GM18511 (cell line): Measurements from ENCODE around the gene ETS1.

Experiments used
- ATAC-seq: cut with Tn5 transposase; IDR thresholded peaks from one replicate; pipeline ENCODE4 v1.9.1; 2021; ENCODE audit warnings: mild to moderate bottlenecking, moderate library complexity; ENCODE audit not compliant: unreplicated experiment

The ETS1 gene

DNA sequence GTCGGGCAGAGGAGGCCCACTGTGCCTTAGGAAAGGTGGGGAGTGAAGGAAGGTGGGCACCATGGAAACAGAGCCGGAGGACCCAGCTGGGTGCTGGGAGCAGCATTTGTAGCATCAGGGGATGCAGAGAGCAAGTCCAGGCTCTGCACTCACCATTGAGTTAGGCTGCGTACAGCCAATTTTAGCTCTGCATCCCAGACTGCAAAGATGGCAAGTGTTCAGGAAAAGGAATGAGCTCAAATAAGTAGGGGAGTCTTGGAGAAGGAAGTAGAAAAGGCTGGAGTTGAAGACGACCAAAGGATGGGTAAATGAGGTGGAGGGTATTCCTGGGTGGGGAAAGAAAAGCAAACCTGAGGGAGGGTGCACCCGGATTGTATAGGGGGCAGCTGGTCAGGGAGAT, 31.6 kb upstream of the ETS1 start:
- ATAC-seq: no peak

DNA sequence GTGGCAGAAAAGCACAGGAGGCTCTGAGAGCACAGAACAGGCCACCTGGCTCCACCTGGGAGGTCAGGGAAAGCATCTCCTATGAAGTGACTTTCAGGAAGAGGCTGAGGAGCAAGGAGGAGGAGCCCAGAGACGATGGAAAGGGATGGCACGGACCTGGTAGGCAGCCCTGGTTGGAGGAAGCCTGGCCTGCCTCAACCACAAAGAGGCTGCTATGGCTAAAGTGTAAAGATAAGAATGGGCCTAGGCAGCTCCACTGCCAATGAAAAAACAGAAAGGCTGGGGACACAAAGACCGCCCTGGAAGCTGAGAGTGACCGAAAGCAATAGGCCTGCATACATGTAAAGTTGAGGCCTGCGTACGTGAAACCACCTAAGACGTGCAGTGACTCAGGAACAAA, 31.2 kb upstream of the ETS1 start:
- ATAC-seq: no peak

DNA sequence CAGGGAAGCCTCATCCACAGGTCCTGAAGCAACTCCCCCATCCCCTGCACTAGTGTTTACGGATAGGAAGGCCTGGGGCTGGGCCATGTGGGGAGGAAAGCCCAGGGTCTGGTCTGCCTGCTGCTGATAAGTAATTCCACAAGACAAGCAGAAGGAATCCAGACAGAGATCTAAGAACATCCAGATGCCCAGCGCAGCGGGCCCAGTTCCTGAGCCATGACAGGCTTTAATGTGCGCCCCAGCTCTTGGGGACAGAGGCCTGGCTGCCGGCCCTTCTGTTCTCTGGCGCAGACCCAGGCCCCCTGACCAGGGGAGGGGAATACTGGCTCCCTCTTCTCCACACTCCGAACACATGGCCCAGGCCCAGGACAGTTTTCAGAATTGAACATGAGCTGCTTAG, 28.8 kb upstream of the ETS1 start:
- no peak for ATAC-seq

DNA sequence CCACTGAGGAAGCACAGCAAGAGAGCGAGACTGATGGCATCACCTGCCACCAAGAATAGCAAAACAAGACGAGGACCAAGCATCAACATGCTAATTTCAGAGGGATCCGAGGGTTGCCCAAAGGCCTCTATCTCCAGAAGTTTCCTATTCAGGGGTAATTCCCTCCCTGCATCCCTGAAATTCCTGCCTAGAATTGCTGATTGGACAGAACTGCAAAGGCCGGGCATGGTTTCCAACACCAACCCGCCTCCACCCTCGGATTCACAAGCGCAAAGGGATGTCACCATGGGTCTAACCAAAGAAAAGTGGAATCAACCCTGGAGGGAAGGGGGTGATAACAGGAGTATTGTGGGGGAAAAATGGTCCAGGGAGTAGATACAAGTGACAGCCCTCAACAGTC, 28.3 kb upstream of the ETS1 start:
- ATAC-seq: no peak

DNA sequence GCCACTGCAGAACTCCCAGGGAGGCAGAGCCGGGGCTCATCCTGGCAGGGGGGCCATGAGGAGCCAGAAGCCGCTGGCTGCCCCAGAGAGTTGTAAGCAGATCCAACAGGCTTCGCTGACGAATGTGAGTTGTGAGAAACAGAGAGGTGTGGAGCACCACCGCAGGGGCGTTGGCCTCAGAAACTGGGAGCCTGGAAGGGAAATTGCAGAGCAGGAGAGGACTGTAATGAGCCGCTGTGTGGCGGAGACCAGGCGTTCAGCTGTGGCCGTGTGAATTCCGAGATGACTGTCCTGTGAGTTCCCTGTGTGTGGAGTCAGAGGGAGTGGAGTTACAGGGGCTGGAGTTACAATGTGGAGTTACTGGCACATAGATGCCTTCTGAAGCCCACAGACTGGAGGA, 27.7 kb upstream of the ETS1 start:
- no peak for ATAC-seq

DNA sequence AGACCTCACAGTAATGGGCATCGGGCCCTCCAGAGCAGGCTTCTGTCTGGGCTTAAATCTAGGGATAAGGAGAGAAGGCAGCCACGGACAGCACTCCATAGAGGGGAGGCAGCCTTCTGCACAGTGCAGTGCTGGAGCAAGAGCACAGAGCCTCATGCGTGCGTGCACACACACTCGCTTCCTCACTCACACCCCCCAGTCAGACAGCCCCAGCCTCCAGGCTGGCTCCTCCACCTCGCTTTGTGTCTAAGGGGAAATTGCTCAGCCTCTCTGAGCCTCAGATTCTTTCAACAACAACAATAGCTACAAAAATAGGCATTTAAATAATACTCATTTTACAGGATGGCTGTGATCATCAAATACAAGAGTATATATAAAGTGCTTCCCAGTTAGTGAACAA, 26.7 kb upstream of the ETS1 start:
- ATAC-seq: no peak

DNA sequence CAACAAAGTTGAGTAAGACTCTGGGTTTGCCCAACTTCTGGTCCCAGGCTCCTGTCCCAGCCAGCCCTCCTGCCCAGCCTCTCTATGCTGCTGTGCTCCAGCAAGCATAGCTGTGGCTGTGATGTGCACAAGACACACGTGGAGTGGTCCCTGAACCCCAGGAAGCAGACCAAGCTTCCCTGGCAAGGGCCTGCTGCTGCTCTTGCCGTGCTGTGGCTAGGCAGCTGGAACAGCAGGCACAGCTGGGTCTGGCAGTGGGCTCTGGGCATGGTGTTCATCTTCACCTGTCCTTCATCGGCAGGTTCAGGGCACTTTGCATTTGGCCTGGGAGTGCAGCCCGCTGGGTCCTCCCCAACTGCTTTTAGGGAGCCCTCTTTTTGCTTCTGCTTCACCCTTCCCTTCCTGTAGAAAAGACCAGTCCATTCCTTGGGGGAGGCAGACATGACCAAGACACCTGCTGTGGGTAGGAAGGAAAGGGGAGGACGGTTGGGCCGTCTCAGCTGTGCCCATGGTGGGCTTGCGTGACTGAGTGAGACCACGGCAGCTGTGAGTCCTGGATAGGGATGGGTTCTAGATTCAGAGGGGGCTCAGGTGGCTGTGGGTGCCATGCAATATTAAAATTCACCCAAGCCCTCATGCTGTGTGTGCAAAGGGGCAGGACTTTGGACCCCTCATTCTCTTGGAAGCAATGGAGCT, 26.1 kb upstream of the ETS1 start:
- no peak for ATAC-seq

DNA sequence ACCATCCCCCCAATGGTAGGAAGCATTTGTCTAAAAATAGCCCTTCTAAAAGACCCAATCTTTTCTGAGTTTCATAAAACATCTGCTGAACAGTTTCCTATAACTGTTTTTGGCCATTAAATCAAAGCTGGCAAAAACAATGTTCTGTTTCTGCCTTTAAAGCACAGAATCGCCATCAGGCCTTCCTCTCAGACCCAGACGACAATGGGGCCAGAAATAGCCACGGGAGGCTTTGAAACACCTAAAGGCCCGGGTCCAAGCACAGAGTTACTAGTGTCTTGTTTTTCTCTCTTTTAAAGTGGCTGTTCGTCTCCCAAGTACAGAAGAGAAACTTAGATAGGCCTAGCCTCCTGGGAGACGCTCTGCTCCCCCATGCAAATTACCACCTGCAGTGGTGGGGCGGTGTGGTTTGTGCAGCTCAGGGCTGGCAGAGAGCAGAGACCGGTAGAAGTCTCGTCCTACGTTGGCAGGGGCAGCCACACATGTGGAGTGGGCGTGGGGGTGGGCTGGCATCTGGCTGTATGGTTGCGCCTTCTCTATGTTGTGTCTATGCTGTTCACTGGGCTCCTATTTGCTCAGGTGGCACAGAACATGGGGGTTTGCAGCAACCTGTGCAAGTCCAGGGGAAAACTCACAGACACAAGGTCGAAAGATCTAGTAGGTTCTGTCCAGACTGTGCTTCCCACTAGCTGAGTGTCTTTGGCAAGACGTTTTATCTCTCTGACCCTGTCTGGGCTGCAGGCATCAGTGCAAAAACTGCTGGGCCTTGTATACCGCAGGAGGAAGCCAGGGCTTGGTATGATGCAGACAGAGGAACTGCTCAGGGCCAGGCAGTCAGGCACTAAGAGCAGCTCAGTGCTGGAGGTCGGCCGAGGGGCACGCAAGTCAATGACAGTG, 23.6 kb upstream of the ETS1 start:
- ATAC-seq: peak; percentile 98

DNA sequence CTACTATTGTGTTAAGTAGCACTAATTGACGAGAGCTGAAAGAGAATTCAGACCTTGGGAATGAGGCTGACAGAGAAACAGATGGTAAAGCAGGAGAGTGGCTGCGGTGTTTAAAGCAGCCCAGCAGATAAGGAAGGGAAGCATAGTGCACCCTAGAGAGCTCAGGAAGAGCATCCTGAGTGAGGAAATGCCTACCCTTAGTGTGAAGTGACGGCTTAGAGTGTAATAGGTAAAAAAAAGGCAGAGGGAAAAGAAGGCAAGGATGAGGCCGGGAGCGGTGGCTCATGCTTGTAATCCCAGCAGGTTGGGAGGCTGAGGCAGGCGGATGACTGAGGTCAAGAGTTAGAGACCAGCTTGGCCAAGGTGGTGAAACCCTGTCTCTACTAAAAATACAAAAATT, 22.4 kb upstream of the ETS1 start:
- ATAC-seq: no peak

DNA sequence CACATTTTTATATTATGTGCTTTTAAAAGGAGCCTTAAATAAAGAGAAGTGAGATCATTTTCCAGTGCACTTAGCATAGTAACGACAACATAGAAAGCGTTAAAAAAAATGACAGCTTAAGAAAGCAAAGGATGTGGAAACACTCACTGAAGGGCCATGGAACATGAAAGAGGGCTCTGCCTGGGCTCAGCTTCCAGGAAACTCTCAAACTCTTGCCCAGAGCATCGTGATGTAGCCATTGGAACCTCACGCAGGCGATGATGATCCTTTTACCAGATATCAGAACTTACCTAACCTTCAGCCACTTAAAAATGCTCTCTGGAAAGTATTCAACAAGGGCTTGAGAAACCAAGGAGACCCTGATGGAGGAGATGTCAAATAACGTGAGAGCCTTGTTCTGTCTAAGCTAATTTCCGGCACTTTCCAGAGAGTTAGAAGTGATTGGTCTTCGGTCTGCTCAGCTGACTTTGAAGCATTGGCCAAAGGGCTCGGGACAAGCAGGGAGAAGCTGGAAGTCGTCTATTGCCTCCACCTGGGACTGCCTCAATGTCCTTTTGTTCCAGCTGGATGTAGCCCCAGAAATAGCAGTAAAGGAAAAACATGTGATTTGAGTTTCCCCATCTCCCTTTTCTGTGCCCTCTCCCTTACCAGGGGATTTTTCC, 21.5 kb upstream of the ETS1 start:
- no peak for ATAC-seq

DNA sequence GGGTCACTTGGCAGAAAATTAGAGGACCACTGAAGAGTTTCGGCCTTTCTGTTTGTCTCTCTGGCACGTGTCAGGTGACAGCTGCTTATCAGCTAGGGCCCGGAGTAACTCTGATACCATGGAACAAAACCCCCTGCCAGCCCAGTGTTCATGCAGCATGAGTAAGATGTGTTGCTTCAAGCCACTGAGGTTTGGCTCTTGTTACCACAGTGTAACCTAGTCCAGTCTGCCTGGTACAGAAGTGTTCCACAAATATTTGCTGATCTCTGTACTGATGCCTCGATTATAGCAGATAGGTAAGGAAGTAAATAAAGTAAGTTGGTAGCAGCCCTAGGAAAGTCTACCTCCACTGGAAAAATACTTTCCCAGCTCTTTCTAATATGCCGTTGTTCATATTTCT, 20.5 kb upstream of the ETS1 start:
- ATAC-seq: no peak

DNA sequence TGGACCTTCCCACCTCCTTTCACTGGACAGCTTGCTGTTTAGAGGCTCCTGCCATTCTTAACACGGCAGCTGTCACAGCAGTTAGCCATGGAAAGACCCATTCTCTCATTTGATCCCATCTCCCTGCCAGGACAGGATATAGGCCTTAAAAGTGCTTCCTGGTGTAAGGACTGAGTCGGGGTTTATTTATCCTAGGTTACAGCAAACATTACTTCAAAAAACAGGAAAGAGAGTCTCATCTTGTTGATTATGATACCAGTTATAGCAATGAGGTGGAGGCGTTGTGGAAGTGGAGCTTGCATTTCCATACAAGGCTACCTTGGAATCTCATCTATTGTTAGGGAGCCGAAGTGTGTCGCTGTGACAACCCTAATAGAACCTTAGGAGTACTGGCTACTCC, 17.4 kb upstream of the ETS1 start:
- no peak for ATAC-seq

DNA sequence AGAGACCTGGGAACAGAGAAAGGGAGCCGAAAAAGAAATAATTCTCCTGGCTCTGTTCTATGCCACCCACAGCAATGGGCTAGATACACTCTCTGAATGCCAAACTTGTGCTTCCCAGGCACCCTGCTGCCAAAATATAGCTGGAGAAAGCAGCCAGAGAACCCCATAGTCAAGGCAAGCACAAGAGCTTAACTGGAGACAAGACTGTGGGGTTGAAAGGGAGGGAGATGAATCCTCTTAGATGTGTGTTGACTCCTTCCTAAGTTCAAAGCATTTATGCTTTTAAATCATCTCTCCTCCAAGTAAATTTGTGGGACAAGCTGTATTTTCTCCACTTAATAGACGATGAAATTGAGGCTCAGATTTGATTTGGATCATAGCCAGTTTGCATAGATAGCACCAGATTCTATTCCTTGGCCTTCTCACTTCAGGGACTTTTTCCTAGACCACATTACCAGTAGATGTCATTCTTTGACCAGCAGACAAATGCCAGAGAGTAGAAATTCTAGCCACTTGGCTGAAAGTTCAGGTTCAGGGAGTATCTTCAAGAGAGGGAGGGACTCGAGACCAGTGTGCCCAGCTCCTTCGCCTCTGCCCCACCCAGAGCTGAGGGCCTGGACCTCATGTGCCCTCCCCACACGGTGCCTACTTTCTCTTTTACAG, 16.5 kb upstream of the ETS1 start:
- ATAC-seq: peak; percentile 69

DNA sequence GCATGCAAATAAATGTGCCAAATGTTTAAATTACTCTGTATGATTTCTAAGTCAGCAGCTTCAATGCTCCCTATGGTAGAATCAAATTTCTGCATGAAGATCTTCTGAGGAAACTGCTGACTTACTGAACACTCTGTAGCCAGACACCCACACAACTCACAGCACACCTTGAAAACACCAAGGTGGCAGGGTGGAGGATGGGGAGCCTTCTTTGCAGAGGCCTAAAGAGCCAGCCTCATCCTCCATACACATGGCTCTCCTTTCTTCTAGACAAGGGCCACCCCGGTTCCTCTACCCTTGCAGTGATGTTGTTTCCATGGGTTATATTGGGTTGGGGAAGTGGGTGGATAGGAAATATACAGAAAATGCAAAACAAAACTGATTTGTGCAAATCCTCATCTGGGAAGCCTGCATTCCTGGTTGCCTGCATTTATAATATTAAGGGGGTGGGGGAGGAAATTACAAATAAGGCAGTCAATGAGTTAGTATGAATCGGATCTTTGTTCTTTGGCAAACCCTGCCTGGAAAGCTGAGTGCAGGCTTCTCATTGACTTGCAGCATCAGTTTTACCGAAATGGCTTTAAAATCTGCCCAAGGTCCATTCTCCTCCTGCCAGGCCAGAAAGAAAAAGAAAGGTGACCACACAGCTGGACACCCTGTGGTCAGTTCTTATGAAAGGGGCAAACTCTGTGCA, 15.8 kb upstream of the ETS1 start:
- ATAC-seq: no peak

DNA sequence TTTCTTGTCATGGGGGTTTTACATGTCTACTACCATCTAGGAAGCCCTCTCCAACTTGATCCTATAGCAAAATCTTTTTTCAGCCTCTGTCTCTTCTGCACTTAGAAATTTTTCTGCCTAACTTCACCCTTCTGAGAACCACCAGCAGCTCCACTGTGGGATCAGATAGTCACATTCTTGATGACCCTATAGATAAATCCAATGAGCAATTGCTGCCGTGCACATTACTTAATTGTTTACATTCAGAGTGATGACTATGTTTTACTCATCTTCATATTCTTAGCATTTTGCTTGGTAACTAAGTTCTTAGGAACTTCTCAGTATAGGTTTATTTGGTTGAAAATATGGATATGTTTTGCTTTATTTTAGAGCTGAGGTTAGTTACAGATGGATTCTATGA, 12.4 kb upstream of the ETS1 start:
- no peak for ATAC-seq

DNA sequence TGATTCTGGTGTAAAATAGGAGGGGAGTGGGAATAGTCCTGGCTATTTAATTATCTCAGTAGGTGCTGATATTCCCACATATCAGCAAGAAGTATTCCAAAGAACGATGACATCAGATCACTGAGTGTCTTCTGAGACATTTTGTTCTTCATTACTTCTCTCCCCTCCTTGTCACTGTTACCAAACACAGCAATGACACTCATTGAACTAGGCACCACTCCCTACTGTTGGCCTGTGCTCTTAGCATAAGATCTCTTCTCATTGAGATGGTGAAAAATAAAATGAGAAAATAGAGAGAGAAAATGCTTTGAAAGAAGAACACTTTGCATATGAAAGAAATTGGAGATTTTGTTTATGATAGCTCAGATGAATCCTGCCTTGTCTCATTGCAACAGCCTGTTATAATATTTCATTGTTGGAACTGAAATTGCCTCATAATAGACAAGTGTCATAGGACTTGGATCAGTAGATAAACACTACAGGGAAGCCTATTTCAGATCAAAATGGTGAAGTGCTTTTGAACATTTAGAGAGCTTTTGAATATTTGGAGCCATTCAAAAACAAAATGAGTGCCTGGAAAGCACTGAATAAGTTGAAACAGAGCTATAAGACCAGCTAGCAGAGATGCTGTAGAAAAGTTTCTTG, 11.3 kb upstream of the ETS1 start:
- no peak for ATAC-seq

DNA sequence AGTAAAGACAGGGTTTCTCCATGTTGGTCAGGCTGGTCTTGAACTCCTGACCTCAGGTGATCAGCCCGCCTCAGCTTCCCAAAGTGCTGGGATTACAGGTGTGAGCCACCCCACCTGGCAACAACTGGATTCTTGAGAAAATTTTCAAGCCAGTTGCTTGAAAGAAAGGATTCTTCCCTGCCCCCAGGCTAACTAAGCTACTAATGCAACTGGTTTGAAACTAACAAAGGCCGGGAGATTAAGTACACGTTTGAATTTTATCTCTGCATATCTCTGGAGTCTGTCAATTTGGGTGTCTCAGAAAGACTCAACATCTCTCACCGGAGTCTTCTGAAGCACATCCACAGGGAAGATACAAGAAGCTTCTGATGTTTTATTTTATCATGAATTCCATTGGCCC, 10.7 kb upstream of the ETS1 start:
- no peak for ATAC-seq

DNA sequence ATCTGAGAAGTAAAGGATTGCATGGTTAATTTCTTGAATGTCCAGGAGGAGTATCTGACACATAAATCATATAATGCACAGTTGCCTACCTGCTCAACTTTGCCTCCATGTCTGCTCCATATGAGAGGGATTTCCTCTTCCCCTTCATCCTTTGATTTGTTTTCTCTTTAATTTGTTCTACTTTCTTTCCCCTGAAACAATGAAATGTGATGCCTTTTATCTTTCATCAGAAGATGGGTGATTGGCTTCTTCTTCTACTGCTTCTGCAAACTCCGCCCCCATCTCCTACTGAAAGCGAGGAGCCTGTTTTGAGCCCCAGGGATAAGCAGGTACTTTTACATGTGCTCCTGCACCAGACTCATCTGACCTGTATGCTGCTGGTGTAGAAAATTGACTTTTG, 9.9 kb upstream of the ETS1 start:
- ATAC-seq: no peak

DNA sequence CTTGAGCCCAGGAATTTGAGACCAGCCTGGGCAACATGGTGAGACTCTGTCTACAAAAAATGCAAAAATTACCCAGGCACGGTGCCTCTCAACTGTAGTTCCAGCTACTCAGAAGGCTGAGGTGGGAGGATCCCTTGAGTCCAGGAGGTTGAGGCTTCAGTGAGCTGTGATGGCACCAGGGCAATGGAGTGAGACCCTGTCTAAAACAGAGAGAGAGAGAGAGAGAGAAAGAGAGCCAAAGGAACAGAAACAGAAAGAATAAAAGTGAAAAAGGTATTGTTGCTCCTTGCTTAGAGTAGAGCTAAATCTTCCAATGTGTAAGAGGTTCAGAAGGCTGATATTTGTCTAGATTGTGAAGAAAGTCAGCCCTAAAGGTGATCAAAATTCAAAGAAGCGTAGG, 8.9 kb upstream of the ETS1 start:
- no peak for ATAC-seq

DNA sequence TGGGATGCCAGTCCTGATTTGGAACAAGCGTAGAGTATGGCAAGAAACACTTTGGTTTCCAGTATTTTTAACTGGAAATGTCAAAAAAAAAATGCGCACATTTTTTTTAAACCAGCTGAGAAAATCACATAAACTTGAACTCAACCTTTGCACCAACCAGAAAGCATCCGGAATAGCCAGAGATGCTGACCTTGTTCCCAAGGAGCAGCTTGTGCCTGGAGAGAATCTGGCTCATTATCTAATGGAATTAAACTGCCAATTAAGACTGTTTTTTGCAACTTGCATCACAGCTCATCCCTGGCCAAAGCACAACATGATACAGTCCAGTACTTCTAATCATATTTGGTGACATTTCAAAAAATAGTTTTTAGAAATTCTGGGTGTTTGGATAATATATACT, 8.4 kb upstream of the ETS1 start:
- no peak for ATAC-seq
